CD4-positive, alpha-beta T cell treated with Interleukin-6 for 4 hours (primary cell): ENCODE measurements around the gene CSTPP1.
"Not testable (repeated sequence)": the region's sequence is repeated elsewhere in the genome, so short reads cannot be mapped to it uniquely, and the experiment has no call there.

ENCODE experiments used
- DNase-seq: peaks from one replicate; pipeline ENCODE4 v3.0.0-alpha.2; 2020; ENCODE audit warnings: mixed read lengths

CSTPP1 gene

GRCh38 chr11:46913484-46913883 is 23.1 kb upstream of the CSTPP1 start:
- DNase-seq: no peak

- DNase-seq: no peak
Measured at GRCh38 chr11:46914363-46914762, 22.2 kb upstream of the CSTPP1 start.

- no peak for DNase-seq
Measured at GRCh38 chr11:46914910-46915309, 21.7 kb upstream of the CSTPP1 start.

GRCh38 chr11:46916286-46917108 is 20.1 kb upstream of the CSTPP1 start:
- peak; percentile 9 for DNase-seq

- DNase-seq: no peak
Measured at GRCh38 chr11:46917109-46917761, 19.3 kb upstream of the CSTPP1 start.

GRCh38 chr11:46917762-46918082 is 18.8 kb upstream of the CSTPP1 start:
- DNase-seq: no peak

- DNase-seq: peak; percentile 47
Measured at GRCh38 chr11:46918083-46918787, 18.3 kb upstream of the CSTPP1 start, which contains the start of gene LRP4. Gene LRP4 (minus strand): TSS chr11:46918550. CDS start chr11:46918379, 171 bp downstream.

- DNase-seq: no peak
Measured at GRCh38 chr11:46918788-46919513, 17.6 kb upstream of the CSTPP1 start.

GRCh38 chr11:46920755-46921154 is 15.8 kb upstream of the CSTPP1 start:
- no peak for DNase-seq

GRCh38 chr11:46927928-46928327 is 8.6 kb upstream of the CSTPP1 start:
- DNase-seq: not testable (repeated sequence)

GRCh38 chr11:46928701-46929100 is 7.9 kb upstream of the CSTPP1 start:
- DNase-seq: not testable (repeated sequence)

GRCh38 chr11:46930089-46930488 is 6.5 kb upstream of the CSTPP1 start:
- DNase-seq: no peak

- DNase-seq: no peak
Measured at GRCh38 chr11:46942172-46942571, 5.6 kb downstream of the CSTPP1 start.

GRCh38 chr11:46944356-46945075 is 8.0 kb downstream of the CSTPP1 start:
- DNase-seq: no peak

GRCh38 chr11:46947399-46948077 is 11.0 kb downstream of the CSTPP1 start:
- DNase-seq: no peak

- no peak for DNase-seq
Measured at GRCh38 chr11:46948378-46949131, 12.0 kb downstream of the CSTPP1 start.

- no peak for DNase-seq
Measured at GRCh38 chr11:46949297-46949696, 12.7 kb downstream of the CSTPP1 start.

- DNase-seq: no peak
Measured at GRCh38 chr11:46951864-46952263, 15.3 kb downstream of the CSTPP1 start.

- no peak for DNase-seq
Measured at GRCh38 chr11:46952553-46952952, 16.0 kb downstream of the CSTPP1 start.

- no peak for DNase-seq
Measured at GRCh38 chr11:46953093-46953492, 16.5 kb downstream of the CSTPP1 start.

GRCh38 chr11:46958777-46959176 is 22.2 kb downstream of the CSTPP1 start:
- DNase-seq: no peak
